H9 (cell line): ENCODE data around the gene NRG2. TPM values are rescaled to one million over a fixed set of nuclear protein-coding genes. Genes with fewer than 3 reads are reported as not detected.

ENCODE experiments used
- DNase-seq: peaks from one replicate; pipeline ENCODE4 v3.0.0-alpha.2; 2017
- H2AFZ ChIP-seq: one replicate; pipeline ENCODE4 v1.6.1; 2013; ENCODE audit warnings: mild to moderate bottlenecking, low read length, control low read depth, moderate library complexity
- H2AK5ac ChIP-seq: 2 replicates; pipeline ENCODE4 v1.6.1; 2013; ENCODE audit warnings: low read length, control low read depth, mixed read lengths; ENCODE audit not compliant: insufficient read length
- H2BK120ac ChIP-seq: one replicate; pipeline ENCODE4 v1.6.1; 2013; ENCODE audit warnings: low read depth, mild to moderate bottlenecking, low read length, control low read depth, inconsistent platforms; ENCODE audit not compliant: poor library complexity, severe bottlenecking
- H2BK12ac ChIP-seq: 2 replicates; pipeline ENCODE4 v1.6.1; 2013; ENCODE audit warnings: low read length, control low read depth, mixed read lengths, low read depth; ENCODE audit not compliant: insufficient read length
- H2BK15ac ChIP-seq: 2 replicates; pipeline ENCODE4 v1.6.1; 2013; ENCODE audit warnings: low read depth, low read length, control low read depth
- H2BK20ac ChIP-seq: one replicate; pipeline ENCODE4 v1.6.1; 2013; ENCODE audit warnings: low read depth, mild to moderate bottlenecking, low read length, control low read depth, inconsistent platforms; ENCODE audit not compliant: poor library complexity, severe bottlenecking
- H2BK5ac ChIP-seq: 2 replicates; pipeline ENCODE4 v1.6.1; 2013; ENCODE audit warnings: low read length, control low read depth, mixed read lengths; ENCODE audit not compliant: insufficient read length
- H3K14ac ChIP-seq: 2 replicates; pipeline ENCODE4 v1.6.1; 2013; ENCODE audit warnings: low read length, control low read depth; ENCODE audit not compliant: insufficient read depth
- H3K18ac ChIP-seq: 2 replicates; pipeline ENCODE4 v1.6.1; 2013; ENCODE audit warnings: low read depth, mild to moderate bottlenecking, mixed read lengths, low read length, control low read depth; ENCODE audit not compliant: insufficient read length
- H3K23ac ChIP-seq: 2 replicates; pipeline ENCODE4 v1.6.1; 2013; ENCODE audit warnings: low read length, control low read depth, mixed read lengths, low read depth; ENCODE audit not compliant: insufficient read length
- H3K23me2 ChIP-seq: 2 replicates; pipeline ENCODE4 v1.6.1; 2013; ENCODE audit warnings: low read depth, mild to moderate bottlenecking, mixed read lengths, low read length, control low read depth; ENCODE audit not compliant: insufficient read length, poor library complexity, severe bottlenecking
- H3K27ac ChIP-seq: 2 replicates; pipeline ENCODE4 v1.5.1; 2013; ENCODE audit warnings: low read length, control low read depth, mixed read lengths, low read depth; ENCODE audit not compliant: insufficient read length
- H3K27me3 ChIP-seq: 2 replicates; pipeline ENCODE4 v1.6.1; 2013; ENCODE audit warnings: low read length, control low read depth, inconsistent platforms; ENCODE audit not compliant: insufficient read depth
- H3K4ac ChIP-seq: 2 replicates; pipeline ENCODE4 v1.6.1; 2013; ENCODE audit warnings: low read depth, mild to moderate bottlenecking, control low read depth, inconsistent platforms, low read length, moderate library complexity
- H3K4me1 ChIP-seq: 2 replicates; pipeline ENCODE4 v1.6.1; 2013; ENCODE audit warnings: low read length, control low read depth, inconsistent platforms; ENCODE audit not compliant: insufficient read depth
- H3K4me2 ChIP-seq: 2 replicates; pipeline ENCODE4 v1.6.1; 2013; ENCODE audit warnings: low read length, control low read depth, mixed read lengths; ENCODE audit not compliant: insufficient read length, insufficient read depth
- H3K56ac ChIP-seq: 2 replicates; pipeline ENCODE4 v1.6.1; 2013; ENCODE audit warnings: low read depth, mild to moderate bottlenecking, mixed read lengths, low read length, control low read depth; ENCODE audit not compliant: insufficient read length
- H3K79me1 ChIP-seq: 2 replicates; pipeline ENCODE4 v1.6.1; 2013; ENCODE audit warnings: low read depth, mild to moderate bottlenecking, moderate library complexity, low read length, control low read depth, inconsistent platforms; ENCODE audit not compliant: insufficient read depth, poor library complexity, severe bottlenecking
- H3K79me2 ChIP-seq: 2 replicates; pipeline ENCODE4 v1.6.1; 2013; ENCODE audit warnings: low read length, control low read depth, inconsistent platforms; ENCODE audit not compliant: insufficient read depth
- H3K9ac ChIP-seq: 2 replicates; pipeline ENCODE4 v1.6.1; 2013; ENCODE audit warnings: low read length, control low read depth, mixed read lengths; ENCODE audit not compliant: insufficient read length; ENCODE audit errors: extremely low read depth
- H3K9me3 ChIP-seq: one replicate; pipeline ENCODE4 v1.6.1; 2013; ENCODE audit warnings: low read depth, low read length, inconsistent platforms; ENCODE audit not compliant: control insufficient read depth
- H3T11ph ChIP-seq: one replicate; pipeline ENCODE4 v1.6.1; 2013; ENCODE audit warnings: mild to moderate bottlenecking, low read length, control low read depth, inconsistent platforms
- H4K20me1 ChIP-seq: one replicate; pipeline ENCODE4 v1.6.1; 2013; ENCODE audit not compliant: control insufficient read depth, insufficient read length, insufficient read depth
- H4K5ac ChIP-seq: 2 replicates; pipeline ENCODE4 v1.6.1; 2013; ENCODE audit warnings: low read depth, mild to moderate bottlenecking, mixed read lengths, low read length, control low read depth; ENCODE audit not compliant: insufficient read length
- H4K8ac ChIP-seq: replicated peaks from 2 replicates; pipeline ENCODE4 v1.6.1; 2013; ENCODE audit warnings: low read length, control low read depth, mixed read lengths, low read depth; ENCODE audit not compliant: insufficient read length
- H4K91ac ChIP-seq: 2 replicates; pipeline ENCODE4 v1.6.1; 2013; ENCODE audit warnings: low read depth, mild to moderate bottlenecking, moderate library complexity, mixed read lengths, low read length, control low read depth; ENCODE audit not compliant: insufficient read length
- H3K27ac Mint-ChIP-seq, 3 experiments: 2 replicates in 2 of 3; 3 replicates in 1 of 3; pipeline ENCODE4 v1.8.0; 2020 to 2021; ENCODE audit warnings: mixed read lengths in 3 of 3, mild to moderate bottlenecking in 1 of 3, moderate library complexity in 1 of 3
- H3K27me3 Mint-ChIP-seq: 2 replicates; pipeline ENCODE4 v1.8.0; 2021; ENCODE audit warnings: low read depth, mild to moderate bottlenecking, moderate library complexity, mixed read lengths
- H3K36me3 Mint-ChIP-seq, 3 experiments: 2 replicates in 2 of 3; 3 replicates in 1 of 3; pipeline ENCODE4 v1.8.0; 2020 to 2021; ENCODE audit warnings: low read depth in 3 of 3, mixed read lengths in 3 of 3; ENCODE audit not compliant: insufficient read depth in 1 of 3
- H3K4me1 Mint-ChIP-seq, 2 experiments: 2 replicates each; pipeline ENCODE4 v1.8.0; 2020; ENCODE audit warnings: mixed read lengths in 2 of 2
- H3K4me3 Mint-ChIP-seq, 2 experiments: 2 replicates in 1 of 2; 3 replicates in 1 of 2; pipeline ENCODE4 v1.8.0; 2020 to 2021; ENCODE audit warnings: mild to moderate bottlenecking in 2 of 2, mixed read lengths in 2 of 2, moderate library complexity in 1 of 2
- H3K9me3 Mint-ChIP-seq, 2 experiments: 2 replicates in 1 of 2; 3 replicates in 1 of 2; pipeline ENCODE4 v1.8.0; 2020; ENCODE audit warnings: mild to moderate bottlenecking in 2 of 2, mixed read lengths in 2 of 2, moderate library complexity in 1 of 2
- CTCF ChIP-seq: fragments of 200-600 bp; sonication (generic); conservative IDR thresholded peaks from 3 replicates; pipeline ENCODE4 v1.8.0; 2021; ENCODE audit warnings: antibody characterized with exemption, mild to moderate bottlenecking
- WGBS: extraction: QIAGEN DNeasy Blood & Tissue Kit; methylation state at CpG from one replicate; pipeline ENCODE4 v1.1.7; 2013; ENCODE audit warnings: missing lambda C conversion rate, low lambda C conversion rate, mixed read lengths; ENCODE audit not compliant: insufficient read length; ENCODE audit errors: extremely low coverage; 5-methylcytosine and 5-hydroxymethylcytosine counted together
- total RNA-seq: library from RNA; stranded (reverse); gene quantifications from 2 replicates; pipeline ENCODE4 v1.2.1, GENCODE V29; 2021

Gene NRG2
- total RNA-seq, 1 experiment from 2014 or later = not detected

GRCh38 chr5:139949710-139950109 lies 93.4 kb downstream of the NRG2 start:
- no peak overlapping the region for H2BK5ac ChIP-seq
- no peak overlapping the region for H2AK5ac ChIP-seq
- no peaks in the 10 kb centered on the region for H3K79me1 ChIP-seq
- no peak overlapping the region for H4K91ac ChIP-seq
- Mint-ChIP-seq H3K27me3 (peaks cover 39% of the 10 kb centered on the region), H3K4me1 (peaks cover 18 to 26% of the 10 kb centered on the region in 2 experiments), H3K27ac (no peak overlapping the region), H3K9me3 (no peaks in the 10 kb centered on the region), H3K36me3 (no peaks in the 10 kb centered on the region), H3K4me3 (no peak overlapping the region)
- H3K18ac ChIP-seq = no peak overlapping the region
- no peak overlapping the region for H2BK12ac ChIP-seq
- no peak overlapping the region for H4K5ac ChIP-seq
- no peak for DNase-seq
- H3K9me3 ChIP-seq = no peaks in the 10 kb centered on the region
- no peak overlapping the region for H3T11ph ChIP-seq
- no peak overlapping the region for H3K4ac ChIP-seq
- no peaks in the 10 kb centered on the region for H3K23me2 ChIP-seq
- H2AFZ ChIP-seq = no peak overlapping the region
- H3K4me1 ChIP-seq = no peaks in the 10 kb centered on the region; the same call in 1 of the 2 replicates
- no peak overlapping the region for H3K9ac ChIP-seq
- H2BK15ac ChIP-seq = no peak overlapping the region
- no peaks in the 10 kb centered on the region for H3K79me2 ChIP-seq
- no peaks in the 10 kb centered on the region for H3K27me3 ChIP-seq
- no peak overlapping the region for H2BK20ac ChIP-seq
- H3K23ac ChIP-seq = no peak overlapping the region
- no peaks in the 10 kb centered on the region for H4K20me1 ChIP-seq
- no peak overlapping the region for H3K27ac ChIP-seq
- no peak overlapping the region for H3K14ac ChIP-seq
- no peak for TF ChIP-seq CTCF
- no peak overlapping the region for H3K4me2 ChIP-seq
- no peak overlapping the region for H3K56ac ChIP-seq
- H4K8ac ChIP-seq = no peak overlapping the region
- WGBS = no CpG with 5 or more reads among the region's 1 CpG
- H2BK120ac ChIP-seq = no peak overlapping the region
